AG09319 (cell line): ENCODE measurements around the gene KCNJ12.

ENCODE experiments used
- DNase-seq: peaks from one replicate; pipeline ENCODE4 v3.0.0-alpha.2; 2010; ENCODE audit warnings: low read depth; ENCODE audit errors: extremely low read depth
- CTCF ChIP-seq: IDR thresholded peaks from 2 replicates; pipeline ENCODE4 v1.5.1; 2011; ENCODE audit warnings: low read depth, mild to moderate bottlenecking, inconsistent platforms, low read length, moderate library complexity

Gene KCNJ12

GRCh38 chr17:21357696-21358656, 18.2 kb upstream of the KCNJ12 start:
- no peak for DNase-seq
- TF ChIP-seq CTCF = no peak

- DNase-seq = no peak
- TF ChIP-seq CTCF = no peak
These were observed 17.3 kb upstream of the KCNJ12 start for GRCh38 chr17:21358682-21359482.

- no peak for DNase-seq
These were observed 16.7 kb upstream of the KCNJ12 start for GRCh38 chr17:21359483-21359840.

GRCh38 chr17:21360048-21360447, 16.1 kb upstream of the KCNJ12 start:
- no peak for TF ChIP-seq CTCF
- no peak for DNase-seq

More at GRCh38 chr17:21359483-21359840, 16.7 kb upstream of the KCNJ12 start:
- TF ChIP-seq CTCF = no peak

- TF ChIP-seq CTCF = no peak
- no peak for DNase-seq
These were observed 14.9 kb upstream of the KCNJ12 start for GRCh38 chr17:21361020-21361809.

GRCh38 chr17:21362331-21362931, 13.7 kb upstream of the KCNJ12 start:
- no peak for DNase-seq
- no peak for TF ChIP-seq CTCF
